ENCODE measurements around the gene UNCX. TPM values are rescaled to one million over a fixed set of nuclear protein-coding genes. Genes with fewer than 3 reads are reported as not detected.

UNCX gene
- total and polyA plus RNA-seq, 9 of the 15 experiments (the other 6 are each of a cell fraction or from before 2014, with no cell fraction given): not detected

DNA sequence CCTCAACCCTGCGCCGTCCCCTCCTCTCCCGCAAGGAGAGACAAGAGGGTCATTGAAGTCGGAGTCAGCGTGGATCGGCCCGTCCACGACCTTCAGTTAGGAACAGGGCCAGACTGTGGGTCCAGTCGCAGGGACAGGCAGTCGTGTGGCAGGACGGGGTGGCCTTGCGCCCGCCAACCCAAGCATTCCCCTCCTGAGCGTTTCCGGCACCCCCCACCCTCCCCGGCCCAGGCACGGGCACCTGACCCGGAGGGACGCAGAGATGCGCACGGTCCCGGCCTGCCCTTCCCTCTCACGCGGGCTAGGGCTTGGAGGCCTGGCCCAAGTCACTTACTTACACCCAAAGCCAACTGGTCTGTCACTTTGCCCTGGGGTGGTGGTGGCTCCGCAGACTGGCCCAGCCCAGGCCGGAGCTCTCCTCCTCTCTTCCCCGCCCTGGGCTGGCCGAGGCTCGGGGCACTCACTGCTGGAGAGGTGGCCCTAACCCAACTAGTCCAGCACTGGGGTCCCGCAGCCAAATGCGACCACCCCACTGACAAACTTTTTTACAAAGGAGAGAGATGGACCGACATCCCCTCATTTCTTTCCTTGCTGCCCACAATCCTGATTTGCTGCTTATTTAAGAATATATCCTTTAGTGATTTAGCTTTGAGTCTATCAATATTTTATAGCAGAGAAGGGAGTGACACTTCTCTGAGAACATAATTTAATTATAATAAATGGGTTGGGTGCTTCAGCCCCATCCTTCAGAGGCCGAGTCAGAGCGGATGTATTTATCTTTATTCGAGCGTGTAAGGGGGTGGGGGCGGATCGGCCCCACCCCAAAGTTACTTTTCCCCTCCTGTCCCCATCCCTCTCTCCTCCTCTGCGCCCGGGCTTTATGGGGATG is 1.2 kb upstream of the UNCX start:
- Histone ChIP-seq H2AFZ (ENCODE audit: low read depth, low read length) (no peak overlapping the region), H3K4me3 (no peak overlapping the region), H3K4me1 (replicated peaks in 1 of 2; ENCODE audit: control insufficient read depth in 2 of 2, insufficient read depth in 2 of 2, low read length in 2 of 2) (peaks cover 0 to 31% of the 10 kb centered on the region in 2 experiments; a peak in 2 of 5 replicates), H3K36me3 (ENCODE audit: control insufficient read depth, insufficient read depth, low read length) (no peaks in the 10 kb centered on the region), H3K27me3 (ENCODE audit: control insufficient read depth in 2 of 2, insufficient read depth in 2 of 2, low read length in 2 of 2) (peaks cover 42 to 62% of the 10 kb centered on the region in 2 experiments), H3K9me1 (ENCODE audit: control insufficient read depth, insufficient read depth, low read length) (no peaks in the 10 kb centered on the region), H3K9ac (ENCODE audit: insufficient read depth in 1 of 2, low read depth in 2 of 2, low read length in 2 of 2) (no peak overlapping the region), H4K20me1 (replicated peaks; ENCODE audit: control insufficient read depth, insufficient read depth, low read length) (0 out of 2 replicates have a peak, but pooled peaks cover 13% of the 10 kb centered on the region), H3K9me3 (replicated peaks; ENCODE audit: control insufficient read depth, insufficient read depth, low read depth, low read length) (no peaks in the 10 kb centered on the region), H3K4me2 (ENCODE audit: insufficient read depth, low read length) (no peak overlapping the region), H3K79me2 (ENCODE audit: control insufficient read depth, insufficient read depth, low read length) (no peaks in the 10 kb centered on the region), H3K27ac (ENCODE audit: extremely low read depth, low read depth, low read length) (no peak overlapping the region)
- TF ChIP-seq MBD1 (CRISPR knock-in tag; IDR thresholded peaks at IDR 0.05) (no peak), ILK (tag; IDR thresholded peaks at IDR 0.05; ENCODE audit: borderline replicate concordance, low read depth) (no peak), NR3C1 (CRISPR knock-in tag; IDR thresholded peaks at IDR 0.05) (no peak)
- CTCF ChIA-PET (ENCODE audit: low intra/inter-chr PET ratio): no interaction called here
- WGBS (ENCODE audit: insufficient coverage, low coverage, missing lambda C conversion rate): 15% methylated on average over 28 of the region's 40 CpGs
- FAIRE-seq (no peak), DNase-seq (ENCODE audit: extremely low read depth in 1 of 4, low spot score in 3 of 4) (no peak), ATAC-seq (no peak)
- in situ Hi-C loops (cut with MboI): no loop called here
- no TSS peak for BruUV-seq (replicated peaks)
- POLR2A ChIA-PET: interaction anchor here (0.6 kb wide), 1 partner anchor 248 kb away, joined by 3 read pairs; no protein-coding TSS in a partner anchor
- intact Hi-C loops (cut with micrococcal nuclease): no loop called here
